ENCODE results near the gene ABCA10. TPM values are rescaled to one million over a fixed set of nuclear protein-coding genes. Genes with fewer than 3 reads are reported as not detected.

ABCA10 gene
- polyA plus RNA-seq, 1 experiment = 0.31 TPM

DNA sequence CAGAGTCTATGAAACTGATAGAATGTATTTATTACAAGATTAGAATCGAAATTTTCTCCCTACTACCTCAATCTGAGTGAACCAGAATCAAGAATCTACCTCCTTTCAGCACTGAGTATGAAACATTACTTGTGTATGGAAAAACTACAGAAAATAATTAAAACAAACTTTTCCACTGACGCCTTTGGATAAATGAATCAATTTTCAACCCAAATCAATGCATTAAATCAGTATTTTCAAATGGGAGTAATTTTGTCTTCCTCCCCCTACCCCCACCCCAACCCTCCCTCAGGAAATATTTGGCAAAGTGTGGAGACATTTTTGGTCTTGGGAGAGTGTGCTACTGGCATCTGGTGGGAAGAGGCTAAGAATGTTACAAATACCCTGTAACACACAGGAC lies 7.8 kb upstream of the ABCA10 start:
- no peak for DNase-seq (ENCODE audit: low read depth)
- CTCF ChIA-PET = interaction anchor here (0.7 to 1.8 kb wide), 5 partner anchors 13 to 465 kb away, joined by 3 to 16 read pairs (median 3); no protein-coding TSS in a partner anchor
- H3K36me3 ChIP-seq (ENCODE audit: control insufficient read depth, insufficient read depth, low read length) = no peaks in the 10 kb centered on the region
- TF ChIP-seq, protein P1, sequence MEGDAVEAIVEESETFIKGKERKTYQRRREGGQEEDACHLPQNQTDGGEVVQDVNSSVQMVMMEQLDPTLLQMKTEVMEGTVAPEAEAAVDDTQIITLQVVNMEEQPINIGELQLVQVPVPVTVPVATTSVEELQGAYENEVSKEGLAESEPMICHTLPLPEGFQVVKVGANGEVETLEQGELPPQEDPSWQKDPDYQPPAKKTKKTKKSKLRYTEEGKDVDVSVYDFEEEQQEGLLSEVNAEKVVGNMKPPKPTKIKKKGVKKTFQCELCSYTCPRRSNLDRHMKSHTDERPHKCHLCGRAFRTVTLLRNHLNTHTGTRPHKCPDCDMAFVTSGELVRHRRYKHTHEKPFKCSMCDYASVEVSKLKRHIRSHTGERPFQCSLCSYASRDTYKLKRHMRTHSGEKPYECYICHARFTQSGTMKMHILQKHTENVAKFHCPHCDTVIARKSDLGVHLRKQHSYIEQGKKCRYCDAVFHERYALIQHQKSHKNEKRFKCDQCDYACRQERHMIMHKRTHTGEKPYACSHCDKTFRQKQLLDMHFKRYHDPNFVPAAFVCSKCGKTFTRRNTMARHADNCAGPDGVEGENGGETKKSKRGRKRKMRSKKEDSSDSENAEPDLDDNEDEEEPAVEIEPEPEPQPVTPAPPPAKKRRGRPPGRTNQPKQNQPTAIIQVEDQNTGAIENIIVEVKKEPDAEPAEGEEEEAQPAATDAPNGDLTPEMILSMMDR (IDR thresholded peaks at IDR 0.05; ENCODE audit: insufficient read depth, low read depth, low read length) = no peak
- no peaks in the 10 kb centered on the region for H3K27me3 ChIP-seq (ENCODE audit: control insufficient read depth, insufficient read depth, low read length)
- POLR2A ChIA-PET = no interaction called here
- H3K4me3 ChIP-seq (ENCODE audit: low read depth, low read length) = no peak overlapping the region

DNA sequence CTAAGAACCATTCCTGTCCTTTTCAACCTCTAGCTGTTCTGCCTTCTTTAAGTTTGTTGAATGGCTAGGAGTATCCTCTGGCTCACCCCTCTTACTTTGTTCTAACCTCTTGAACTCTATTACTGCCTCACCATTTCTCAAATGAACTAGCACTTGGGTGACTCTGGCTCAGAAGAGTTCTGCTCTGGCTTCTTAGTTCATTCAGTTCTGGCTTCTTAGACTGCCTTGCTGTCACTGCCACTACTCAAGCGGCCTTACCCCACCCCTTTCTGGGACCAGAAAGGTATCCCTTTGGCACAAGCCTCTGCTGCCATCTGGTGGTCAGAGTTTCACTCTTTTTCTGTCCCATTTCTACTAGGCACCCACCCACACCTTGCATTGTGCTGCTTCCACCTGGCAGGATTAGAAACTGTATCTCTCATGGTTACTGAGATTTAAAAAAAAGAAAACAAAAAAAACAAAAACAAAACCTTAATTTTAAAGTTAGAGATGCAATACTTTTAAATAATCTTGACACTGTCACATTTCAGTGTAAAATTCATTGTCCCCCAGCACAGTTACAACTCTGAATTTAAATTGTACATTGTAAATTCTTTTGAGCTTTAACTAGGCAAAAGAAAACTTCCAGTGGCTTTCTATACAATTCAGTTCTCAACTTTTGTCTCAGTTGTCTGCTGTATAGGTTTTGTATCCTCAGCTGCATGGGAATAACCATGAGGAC lies 6.9 kb upstream of the ABCA10 start:
- no peak for DNase-seq (ENCODE audit: low read depth)
- POLR2A ChIA-PET = no interaction called here
- CTCF ChIA-PET = interaction anchor here (0.7 to 1.8 kb wide), 6 partner anchors 14 to 464 kb away, joined by 3 to 16 read pairs (median 3); no protein-coding TSS in a partner anchor
- Histone ChIP-seq H3K4me3 (ENCODE audit: low read depth, low read length) (no peak overlapping the region), H3K27me3 (ENCODE audit: control insufficient read depth, insufficient read depth, low read length) (no peaks in the 10 kb centered on the region), H3K36me3 (ENCODE audit: control insufficient read depth, insufficient read depth, low read length) (no peaks in the 10 kb centered on the region)
- TF ChIP-seq, protein P1 (IDR thresholded peaks at IDR 0.05; ENCODE audit: insufficient read depth, low read depth, low read length) = peak; percentile 78

DNA sequence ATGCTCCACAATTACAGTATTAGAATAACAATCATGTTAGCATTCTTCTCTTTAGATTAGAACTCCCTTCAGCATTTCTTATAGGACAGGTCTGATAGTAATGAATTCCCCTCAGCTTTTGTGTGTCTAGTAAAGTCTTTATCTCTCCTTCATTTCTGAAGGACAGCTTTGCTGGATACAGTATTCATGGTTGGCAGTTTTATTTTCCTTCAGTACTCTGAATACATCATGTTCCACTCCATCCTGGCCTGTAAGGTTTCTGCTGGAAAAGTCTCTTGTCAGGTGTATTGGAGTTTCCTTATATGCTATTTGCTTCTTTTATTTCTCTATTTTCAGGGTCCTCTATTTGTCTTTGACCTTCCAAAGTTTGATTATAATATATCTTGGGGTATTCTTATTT lies 4.0 kb upstream of the ABCA10 start:
- ChIA-PET CTCF (interaction anchor here (2.2 kb wide), 1 partner anchor 461 kb away, joined by 13 read pairs; no protein-coding TSS in a partner anchor), POLR2A (no interaction called here)
- H3K4me3 ChIP-seq (ENCODE audit: low read depth, low read length) = no peak overlapping the region
- TF ChIP-seq, protein P1 (IDR thresholded peaks at IDR 0.05; ENCODE audit: insufficient read depth, low read depth, low read length) = no peak
- H3K36me3 ChIP-seq (ENCODE audit: control insufficient read depth, insufficient read depth, low read length) = no peaks in the 10 kb centered on the region
- no peaks in the 10 kb centered on the region for H3K27me3 ChIP-seq (ENCODE audit: control insufficient read depth, insufficient read depth, low read length)
- DNase-seq (ENCODE audit: low read depth) = no peak

DNA sequence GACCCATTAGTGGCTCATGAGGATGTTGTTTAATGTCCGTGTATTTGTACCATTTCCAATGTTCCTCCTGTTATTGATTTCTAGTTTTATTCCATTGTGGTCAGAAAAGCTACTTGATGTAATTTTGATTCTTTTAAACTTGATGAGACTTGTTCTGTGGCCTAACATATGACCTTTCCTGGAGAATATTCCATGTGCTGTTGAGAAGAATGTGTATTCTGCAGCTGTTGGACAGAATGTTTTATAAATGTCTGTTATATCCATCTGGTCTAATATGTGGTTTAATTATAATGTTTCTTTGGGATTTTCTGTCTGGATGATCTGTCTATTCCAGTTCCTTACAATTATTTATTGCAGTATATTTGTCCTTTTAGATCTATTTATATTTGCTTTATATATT lies 2.9 kb upstream of the ABCA10 start:
- ChIA-PET CTCF (no interaction called here), POLR2A (no interaction called here)
- Histone ChIP-seq H3K27me3 (ENCODE audit: control insufficient read depth, insufficient read depth, low read length) (no peaks in the 10 kb centered on the region), H3K4me3 (ENCODE audit: low read depth, low read length) (no peak overlapping the region), H3K36me3 (ENCODE audit: control insufficient read depth, insufficient read depth, low read length) (no peaks in the 10 kb centered on the region)
- no peak for DNase-seq (ENCODE audit: low read depth)
- TF ChIP-seq, protein P1 (IDR thresholded peaks at IDR 0.05; ENCODE audit: insufficient read depth, low read depth, low read length) = no peak

DNA sequence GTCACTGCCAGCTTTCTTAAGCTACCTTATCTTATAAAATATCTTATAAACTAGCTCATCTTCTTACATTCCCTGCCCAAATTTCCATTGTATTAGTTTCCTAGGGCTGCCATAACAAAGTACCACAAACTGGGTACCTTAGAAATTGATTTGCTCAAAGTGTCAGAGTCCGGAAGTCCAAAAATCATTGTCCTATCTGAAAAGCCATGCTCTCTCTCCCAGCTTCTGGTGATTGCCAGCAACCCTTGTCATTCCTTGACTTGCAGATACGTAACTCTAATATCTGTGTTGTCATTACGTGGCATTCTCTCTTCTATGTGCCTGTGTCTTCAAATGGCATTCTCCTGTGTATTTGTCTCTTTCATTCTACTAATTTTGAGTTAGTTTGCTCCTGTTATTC lies 2.3 kb upstream of the ABCA10 start:
- CTCF ChIA-PET = no interaction called here

More for the DNA sequence above, 2.3 kb upstream of the ABCA10 start:
- POLR2A ChIA-PET = no interaction called here
- no peaks in the 10 kb centered on the region for H3K27me3 ChIP-seq (ENCODE audit: control insufficient read depth, insufficient read depth, low read length)
- H3K36me3 ChIP-seq (ENCODE audit: control insufficient read depth, insufficient read depth, low read length) = no peaks in the 10 kb centered on the region
- TF ChIP-seq, protein P1 (IDR thresholded peaks at IDR 0.05; ENCODE audit: insufficient read depth, low read depth, low read length) = no peak
- H3K4me3 ChIP-seq (ENCODE audit: low read depth, low read length) = no peak overlapping the region
- DNase-seq (ENCODE audit: low read depth) = no peak
